GM21526 (cell line): ENCODE results near the gene CRYBB3.
"Not testable (repeated sequence)": the region's sequence is repeated elsewhere in the genome, so short reads cannot be mapped to it uniquely, and the experiment has no call there.

Source experiments
- ATAC-seq: cut with Tn5 transposase; IDR thresholded peaks from one replicate; pipeline ENCODE4 v1.9.1; 2021; ENCODE audit warnings: moderate library complexity; ENCODE audit not compliant: unreplicated experiment, low FRiP score

The CRYBB3 gene

DNA sequence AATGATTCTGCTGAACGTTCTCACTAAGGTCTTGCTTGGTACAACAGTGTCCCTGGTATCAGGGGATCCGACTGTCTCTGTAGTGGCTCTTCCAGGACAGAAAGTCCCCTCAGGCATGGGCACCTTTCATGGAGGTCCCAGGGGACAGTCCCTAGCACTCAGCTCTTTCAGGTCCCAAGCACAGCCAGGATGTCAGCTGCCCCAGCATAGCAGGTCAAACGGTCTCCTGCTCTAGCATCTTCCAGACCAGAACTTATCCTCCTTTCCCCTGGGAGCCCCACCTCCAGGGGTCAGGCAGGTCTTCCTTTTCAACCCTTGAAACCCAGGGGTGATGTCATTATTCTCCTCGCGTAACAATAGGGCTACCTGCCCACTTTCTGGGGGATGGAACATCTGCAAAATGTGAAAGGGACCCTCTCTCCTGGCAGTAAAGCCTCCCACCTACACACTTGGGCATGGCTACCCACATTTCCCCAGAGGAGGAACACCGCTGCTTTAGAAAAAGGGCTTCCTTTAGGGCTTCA is 24.7 kb upstream of the CRYBB3 start:
- ATAC-seq, result no peak

DNA sequence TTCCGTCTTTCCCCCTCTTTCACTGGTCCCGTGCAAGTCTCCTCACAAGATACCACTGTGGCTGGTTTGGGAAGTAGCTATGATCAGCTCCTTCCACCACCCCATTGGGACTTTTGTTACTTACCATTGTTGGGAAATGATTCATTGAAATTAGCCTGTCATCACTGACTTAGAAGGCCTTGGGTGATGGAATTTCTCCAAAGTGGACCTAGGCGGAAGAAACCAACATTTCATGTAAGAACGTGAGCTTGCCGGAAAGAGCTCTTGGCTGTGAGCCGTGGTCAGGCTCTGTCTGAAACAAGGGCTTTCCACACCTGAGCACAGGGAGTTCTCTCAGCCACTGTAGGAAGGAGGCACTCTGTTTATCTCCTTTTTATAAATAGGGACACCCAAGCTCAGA is 23.5 kb upstream of the CRYBB3 start:
- ATAC-seq, result no peak

DNA sequence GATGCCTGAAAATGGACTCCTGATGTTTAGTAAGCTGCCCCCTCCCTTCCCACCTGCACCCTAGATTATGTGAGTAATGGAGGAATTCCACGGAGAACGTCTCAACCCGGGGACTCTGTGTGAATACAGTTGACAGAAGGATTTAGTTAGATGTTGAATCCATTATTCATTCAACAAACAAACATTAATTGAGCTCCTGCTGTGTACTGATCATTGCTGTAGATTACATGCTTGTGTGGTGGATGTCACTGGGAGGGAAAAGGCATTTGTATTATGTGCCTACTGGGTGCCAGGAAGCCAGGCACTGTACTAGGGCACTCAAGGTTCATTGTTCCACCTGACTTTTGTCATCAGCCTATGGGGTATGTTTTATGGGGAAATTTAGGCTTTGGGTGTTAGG is 22.9 kb upstream of the CRYBB3 start:
- ATAC-seq, result no peak

DNA sequence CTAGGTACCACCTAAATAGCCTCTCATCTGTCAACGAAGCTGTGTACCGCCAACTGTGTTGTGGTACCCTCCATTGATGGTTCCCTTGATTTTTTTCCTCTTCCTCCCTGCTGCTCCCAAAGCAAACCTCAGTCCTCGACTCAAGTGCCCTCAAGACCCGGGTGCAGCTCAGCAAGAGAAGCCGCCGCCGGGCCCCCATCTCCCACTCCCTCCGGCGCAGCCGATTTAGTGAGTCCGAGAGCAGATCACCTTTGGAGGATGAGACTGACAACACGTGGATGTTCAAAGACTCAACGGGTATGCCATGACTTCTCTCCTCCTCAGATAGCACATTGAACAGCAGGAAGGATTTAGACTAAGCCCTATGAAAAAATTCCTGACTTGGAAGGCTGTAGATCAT is 22.4 kb upstream of the CRYBB3 start:
- ATAC-seq, result no peak

DNA sequence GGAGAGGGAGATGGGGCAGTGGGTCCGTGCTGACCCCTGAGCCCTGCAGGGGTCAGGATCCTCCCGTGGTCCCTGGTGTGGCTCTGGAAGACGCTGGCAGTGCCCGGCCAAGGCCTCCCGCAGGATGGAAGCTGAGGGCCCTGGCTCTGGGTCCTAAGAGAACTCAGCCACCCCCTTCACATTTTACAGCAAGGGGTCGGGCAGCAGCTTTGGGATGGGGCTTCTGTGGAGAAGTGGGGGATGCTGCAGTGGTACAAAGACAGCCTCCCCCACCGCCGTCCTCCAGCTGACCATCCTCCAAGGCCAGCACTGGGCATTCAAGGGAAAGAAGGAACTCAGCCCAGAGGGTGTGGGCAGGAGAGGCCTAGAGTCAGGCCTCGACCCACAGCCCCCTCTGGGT is 21.8 kb upstream of the CRYBB3 start:
- no peak for ATAC-seq

DNA sequence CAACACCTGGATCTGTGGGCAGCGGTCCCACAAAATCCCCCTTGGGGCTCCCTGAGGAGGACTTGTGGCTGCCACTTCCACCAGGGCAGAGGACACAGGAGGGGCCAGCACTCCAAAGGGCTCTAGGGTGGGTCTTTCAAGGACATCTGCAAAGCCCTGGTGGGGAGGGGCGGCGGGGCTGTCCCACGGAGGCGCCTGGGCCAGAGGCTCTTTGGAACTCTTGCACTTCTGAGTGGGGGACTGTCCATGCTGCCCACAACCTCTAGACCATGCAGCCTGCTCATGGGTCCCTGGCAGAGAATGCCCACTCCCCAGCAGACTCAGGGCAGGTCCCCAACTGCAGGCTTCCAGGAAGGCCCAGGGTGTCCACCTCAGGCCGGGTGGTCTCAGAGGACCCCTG is 21.3 kb upstream of the CRYBB3 start:
- not testable (repeated sequence) for ATAC-seq

DNA sequence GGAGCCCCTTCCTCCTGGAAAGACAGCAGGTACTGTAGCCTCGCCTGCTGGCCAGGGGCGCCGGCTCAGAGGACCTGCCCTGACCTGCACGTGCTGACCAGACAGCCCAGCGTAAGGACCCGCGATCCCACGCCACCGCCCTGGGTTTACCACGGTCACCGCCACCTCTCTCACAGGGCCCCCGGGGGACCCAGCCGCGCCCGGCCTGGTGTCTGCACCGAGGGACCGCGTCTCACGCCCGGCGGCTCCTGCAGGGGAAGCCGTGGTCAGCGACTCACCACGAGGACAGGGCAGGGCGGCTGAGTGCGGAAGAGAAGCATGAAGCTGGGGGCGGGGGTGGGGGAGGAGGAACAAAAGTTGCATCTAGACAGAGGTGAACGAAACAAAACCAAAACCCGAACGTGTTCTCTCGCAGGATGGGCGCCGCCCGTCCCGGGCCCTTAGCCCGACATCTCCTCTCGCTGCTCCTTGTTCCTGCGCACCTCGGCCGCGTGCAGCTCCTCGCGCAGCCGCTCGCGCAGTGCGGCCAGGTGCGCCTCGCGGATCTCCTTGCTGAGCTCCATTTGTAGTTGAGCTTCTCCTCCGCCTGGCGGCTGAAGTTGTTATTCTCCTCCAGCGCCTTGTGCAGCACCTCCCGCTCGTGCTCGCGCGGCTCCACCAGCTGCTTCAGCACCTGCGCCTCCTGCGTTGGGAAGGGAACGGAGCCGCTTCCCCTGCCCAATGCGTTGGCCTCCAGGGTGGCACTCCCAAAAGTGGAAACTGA is 20.6 kb upstream of the CRYBB3 start:
- not testable (repeated sequence) for ATAC-seq

DNA sequence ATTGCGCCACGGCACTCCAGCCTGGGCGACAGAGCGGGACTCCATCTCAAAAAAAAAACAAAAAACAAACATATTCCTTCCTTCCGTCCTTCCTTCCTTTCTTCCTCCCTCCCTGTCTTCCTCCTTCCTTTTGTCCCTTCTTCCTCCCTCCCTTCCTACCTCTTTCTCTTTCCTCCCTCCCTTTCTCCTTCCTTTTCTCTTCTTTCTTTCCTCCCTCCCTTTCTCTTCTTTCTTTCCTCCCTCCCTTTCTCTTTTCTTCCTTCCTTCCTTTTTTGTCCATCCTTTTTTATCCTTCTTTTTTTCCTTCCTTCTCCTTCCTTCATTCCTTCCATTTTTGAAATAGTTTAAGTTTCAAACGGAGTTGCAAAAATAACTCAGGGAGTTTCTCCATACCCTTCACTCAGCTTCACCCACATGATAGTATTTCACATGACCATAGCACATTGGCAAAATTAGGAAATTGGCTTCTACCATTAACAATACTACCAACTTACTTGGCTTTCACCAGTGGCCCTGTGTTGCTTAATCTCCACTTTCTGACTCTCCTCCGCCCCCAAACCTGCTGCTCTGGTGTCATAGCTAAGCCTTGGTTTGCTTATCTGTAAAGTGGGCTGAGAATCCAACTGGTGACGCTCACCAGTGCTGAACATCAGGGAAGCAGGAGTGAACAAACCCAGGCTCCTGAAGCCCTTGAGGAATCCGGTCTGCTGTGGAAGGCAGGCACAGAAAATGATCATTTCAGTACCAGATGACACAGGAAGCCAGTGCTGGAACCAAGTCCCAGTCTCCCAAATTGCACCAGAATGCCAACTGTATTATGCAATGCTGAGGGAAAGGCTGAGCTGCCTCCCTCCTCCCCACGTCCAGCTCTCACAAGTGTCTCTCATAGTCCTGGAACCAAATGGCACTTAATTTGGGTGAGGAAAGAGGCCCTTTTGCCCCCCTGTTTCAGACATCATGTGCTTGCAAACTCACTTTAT is 17.2 kb upstream of the CRYBB3 start:
- no peak for ATAC-seq

DNA sequence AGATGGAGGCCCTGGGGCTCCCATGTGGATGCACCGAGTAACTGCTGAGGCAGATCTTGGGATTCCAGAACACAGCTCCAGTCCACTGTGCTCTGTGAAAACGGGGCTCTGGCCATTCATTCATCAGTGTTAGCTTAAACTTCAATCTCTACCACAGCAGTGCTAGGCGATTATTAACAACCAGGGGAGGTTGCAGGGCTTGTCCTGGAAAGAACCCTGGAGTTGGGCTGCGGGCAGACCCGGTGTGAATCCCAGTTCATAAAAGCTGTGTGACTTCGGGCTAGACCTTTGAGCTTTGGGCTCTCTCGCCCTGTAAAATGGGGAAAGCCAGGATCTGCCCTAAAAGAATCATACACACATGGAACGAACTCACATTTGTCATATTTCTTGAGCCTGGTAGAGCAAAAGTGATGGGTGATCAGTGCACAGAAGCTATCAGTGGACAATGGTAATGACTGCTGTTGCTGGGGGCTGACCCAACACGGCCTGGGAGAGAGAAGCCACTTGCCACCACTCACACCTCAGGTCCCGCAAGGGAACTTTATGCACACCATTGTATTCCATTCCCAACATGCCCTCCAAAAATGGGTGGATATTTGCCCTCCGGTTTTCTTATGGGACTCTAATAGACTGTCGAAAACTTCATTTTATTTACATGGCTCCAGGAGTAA is 15.6 kb upstream of the CRYBB3 start:
- ATAC-seq, result no peak

DNA sequence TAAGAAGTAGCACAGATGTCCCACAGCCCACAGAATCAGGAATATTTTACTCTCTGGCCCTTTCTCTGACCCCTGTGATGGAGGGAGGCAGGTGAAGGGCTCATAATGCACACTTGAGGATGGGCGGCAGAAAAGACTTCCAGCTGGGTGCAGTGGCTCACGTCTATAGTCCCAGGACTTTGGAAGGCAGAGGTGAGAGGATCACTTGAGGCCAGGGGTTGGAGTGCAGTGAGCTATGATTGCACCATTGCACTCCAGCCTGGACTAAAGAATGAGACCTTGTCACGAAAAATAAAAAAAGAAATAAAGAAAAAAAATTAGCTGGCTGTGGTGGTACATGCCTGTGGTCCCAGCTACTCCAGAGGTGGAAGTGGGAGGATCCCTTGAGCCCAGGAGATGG is 13.5 kb upstream of the CRYBB3 start:
- ATAC-seq, result no peak

DNA sequence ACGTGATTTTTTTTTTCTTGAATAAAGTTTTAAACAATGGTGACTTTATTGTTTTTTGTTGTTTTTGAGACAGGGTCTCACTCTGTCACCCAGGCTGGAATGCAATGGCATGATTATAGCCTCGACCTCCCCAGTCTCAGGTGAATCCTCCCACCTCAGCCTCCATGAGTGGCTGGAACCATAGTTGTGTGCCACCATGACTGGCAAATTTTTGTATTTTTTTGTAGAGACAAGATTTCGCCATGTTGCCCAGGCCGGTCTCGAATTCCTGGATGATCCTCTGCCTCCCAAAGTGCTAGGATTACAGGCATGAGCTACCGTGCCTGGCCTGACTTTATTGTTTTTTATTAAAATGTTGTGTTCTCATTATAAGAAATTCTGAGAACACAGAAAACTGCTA is 12.2 kb upstream of the CRYBB3 start:
- no peak for ATAC-seq

DNA sequence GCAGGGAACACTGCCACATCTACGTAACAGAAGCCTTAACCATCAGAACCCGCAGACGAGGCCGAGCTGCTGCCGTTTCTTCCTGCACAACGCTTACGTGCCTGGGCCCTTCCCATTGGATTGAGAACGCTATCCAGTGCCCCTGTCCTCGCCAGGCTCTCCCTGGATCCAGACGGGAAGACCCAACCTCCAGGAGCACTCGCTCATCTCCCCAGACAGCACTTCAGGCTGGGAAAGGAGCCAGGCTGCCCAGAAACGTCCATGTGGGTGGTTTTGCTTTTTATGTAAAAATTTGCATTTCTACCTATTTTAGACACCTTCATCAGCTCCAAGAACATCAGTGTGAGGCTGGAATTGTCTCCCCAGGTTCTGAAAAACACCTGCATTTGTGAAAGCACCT is 7.3 kb upstream of the CRYBB3 start:
- no peak for ATAC-seq

DNA sequence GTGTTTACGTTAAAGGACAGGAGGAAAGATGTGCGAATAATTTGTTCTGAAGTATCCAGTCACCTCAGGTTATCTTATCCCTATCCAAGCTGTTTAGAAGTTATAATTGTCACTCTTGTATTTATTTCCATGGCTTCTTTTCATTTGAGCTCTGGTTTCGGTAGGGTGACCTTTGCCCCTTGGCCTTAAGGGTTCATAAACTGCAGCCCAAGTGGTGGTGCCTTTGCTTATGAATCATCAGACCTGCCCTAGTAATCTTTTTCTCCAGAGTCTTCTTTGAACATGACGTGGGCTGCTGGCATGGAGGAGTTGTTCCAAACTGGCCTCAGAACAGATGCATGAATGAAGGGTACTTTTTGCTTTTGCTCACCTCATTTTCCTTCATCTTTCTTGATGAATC is 6.5 kb upstream of the CRYBB3 start:
- no peak for ATAC-seq

DNA sequence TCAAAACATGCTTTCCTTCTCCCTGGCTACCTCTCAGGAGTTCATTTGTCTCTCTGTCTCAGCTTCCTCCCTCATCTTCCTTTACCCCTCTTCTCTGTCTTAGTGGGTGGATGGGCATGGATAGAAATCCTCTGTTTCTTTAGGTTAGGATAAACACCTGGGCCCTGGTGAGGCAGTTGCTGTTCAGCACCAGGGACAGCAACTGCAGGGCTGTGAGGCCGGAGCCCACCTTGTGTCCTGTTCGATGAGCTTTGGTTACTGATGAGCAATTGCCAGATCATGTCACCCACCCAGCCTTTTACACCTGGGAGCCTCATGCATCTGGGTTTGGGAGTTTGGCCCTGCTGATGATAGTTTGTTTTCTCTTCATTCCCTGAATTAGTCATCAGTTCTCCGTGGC is 6.1 kb upstream of the CRYBB3 start:
- no peak for ATAC-seq

DNA sequence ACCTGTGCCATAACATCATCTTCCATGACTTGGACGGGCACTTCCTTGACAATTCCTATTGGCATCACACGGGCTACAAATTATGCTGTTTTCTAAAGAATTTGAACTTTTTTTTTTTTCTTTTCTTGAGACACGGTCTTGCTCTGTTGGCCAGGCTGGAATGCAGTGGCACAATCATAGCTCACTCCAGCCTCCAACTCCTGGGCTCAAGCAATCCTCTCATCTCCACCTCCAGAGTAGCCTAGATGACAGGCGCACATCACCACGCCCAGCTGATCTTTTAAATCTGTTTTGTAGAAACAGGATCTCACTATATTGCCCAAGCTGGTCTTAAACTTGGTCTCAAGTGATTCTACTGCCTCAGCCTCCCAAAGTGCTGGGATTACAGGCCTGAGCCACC is 3.3 kb upstream of the CRYBB3 start:
- ATAC-seq, result no peak

DNA sequence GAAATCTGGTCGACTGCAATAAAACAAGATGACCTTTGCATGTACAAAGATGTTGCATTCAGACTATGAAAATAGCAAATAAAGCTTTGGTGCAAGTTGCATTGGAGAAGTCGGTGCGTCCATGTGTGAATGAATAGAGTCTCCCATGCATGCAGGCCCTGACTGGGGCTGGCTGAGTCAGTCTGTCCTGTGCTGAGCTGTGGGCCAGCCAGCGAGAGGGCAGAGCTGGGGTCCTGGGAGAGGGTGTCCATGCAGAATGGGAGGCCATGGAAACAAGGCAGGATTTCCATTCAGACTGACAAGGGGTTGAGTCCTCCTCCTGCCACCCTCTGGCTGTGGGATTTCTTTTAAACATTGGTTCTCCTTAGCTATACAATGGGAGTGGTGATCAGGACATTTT is 2.3 kb upstream of the CRYBB3 start:
- no peak for ATAC-seq

DNA sequence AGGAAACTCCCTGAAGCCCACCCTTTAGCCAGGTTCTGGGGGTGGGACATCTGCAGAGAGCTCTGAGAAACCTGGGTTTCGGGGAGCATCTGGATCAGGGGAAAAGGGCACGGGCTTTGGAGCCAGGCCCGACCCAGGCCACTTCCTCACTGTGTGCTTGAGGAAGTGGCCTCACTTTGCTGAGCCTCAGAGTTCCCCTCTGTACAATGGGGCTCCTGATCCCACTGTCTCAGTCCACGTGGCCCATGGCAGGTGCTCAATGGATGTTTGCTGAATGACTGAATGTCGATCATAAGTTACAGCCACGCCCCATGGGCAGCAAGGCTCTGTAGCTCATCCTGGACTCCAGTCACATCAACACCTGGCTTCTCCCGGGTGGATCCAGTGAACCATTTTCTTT is 1.3 kb downstream of the CRYBB3 start:
- no peak for ATAC-seq

DNA sequence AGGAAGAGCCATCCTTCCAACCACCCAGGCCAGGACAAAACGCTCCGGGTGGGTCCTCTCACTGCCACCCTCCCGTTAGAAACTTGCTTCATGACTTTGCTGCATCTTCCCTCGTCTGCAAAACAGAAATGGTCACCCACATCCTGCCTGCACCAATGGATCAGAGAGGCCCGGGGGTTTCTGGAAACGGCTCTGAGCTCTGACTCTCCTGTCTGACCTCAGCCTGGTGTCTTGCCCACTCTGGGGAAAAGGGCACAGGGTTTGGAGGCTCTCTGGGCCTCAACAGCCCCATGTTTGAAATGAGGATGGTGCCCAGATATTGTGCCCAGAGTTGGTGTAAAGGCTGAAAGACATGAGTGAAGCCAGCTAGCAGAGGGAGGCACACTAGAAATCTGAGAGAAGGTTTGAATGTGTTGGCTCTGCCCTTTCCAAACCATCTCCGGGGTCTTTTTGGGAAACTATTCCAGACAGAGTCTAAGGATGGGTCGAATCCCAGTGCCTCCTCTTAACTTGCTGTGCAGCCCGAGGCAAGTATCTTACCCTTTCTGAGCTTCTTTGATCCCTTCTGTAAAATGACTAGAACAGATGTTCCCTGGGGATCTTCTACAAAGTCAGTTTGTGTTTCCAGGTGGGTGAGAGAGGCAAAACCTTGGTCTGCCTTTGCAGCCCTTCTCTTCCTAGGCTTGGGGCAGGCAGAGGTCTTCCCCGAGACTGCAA is 2.1 kb downstream of the CRYBB3 start:
- ATAC-seq, result no peak

DNA sequence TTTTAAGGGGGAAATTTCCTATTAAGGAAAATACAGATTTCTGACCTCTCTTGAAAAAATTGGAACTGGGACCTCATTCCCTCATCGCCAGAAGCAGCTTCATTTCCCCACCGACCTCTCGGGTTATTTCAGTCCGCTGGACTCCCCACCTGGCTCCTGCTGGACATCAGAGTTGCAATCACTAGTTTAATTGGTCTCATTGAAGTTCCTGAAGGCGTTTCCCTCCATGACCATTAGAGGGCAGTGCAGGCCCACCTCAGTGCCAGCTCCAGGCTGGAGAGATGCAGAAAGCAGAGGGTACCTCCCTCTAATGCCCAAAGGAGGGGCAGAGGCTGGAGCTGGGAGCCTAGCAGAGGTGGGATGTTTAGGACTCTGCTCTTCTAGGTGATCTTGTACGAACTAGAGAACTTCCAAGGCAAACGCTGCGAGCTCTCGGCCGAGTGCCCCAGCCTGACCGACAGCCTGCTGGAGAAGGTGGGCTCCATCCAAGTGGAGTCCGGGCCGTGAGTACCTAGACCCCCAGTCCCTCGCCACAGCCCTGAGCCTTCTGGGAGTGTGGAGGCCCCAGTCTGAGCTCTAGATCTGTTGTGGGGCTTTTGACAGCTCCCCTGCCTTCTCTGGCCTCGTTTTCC is 2.7 kb downstream of the CRYBB3 start:
- no peak for ATAC-seq

DNA sequence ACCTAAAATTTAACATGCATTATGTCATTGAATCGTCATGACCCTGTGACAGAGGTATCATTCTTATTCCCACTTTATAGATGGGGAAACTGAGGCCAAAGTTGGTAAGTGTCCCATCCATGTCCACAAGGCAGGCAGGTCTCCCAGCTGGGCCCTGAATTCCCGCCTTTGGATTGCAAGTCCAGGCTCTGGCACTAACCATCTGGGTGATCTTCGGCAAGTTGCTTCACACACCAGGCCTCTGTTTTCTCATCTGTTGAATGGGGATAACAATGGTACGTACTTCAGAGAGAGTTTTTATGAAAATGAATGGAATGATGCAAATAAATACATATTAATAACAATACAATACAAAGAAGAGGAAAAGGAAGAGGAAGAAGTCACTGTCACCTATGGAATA is 3.4 kb downstream of the CRYBB3 start:
- no peak for ATAC-seq
